Fibroblast of villous mesenchyme (primary cell): ENCODE data around the gene C1orf159. TPM values are rescaled to one million over a fixed set of nuclear protein-coding genes. Genes with fewer than 3 reads are reported as not detected.

Experiments used
- DNase-seq: peaks from one replicate; pipeline ENCODE4 v3.0.0-alpha.2; 2010; ENCODE audit warnings: low read depth
- H3K4me3 ChIP-seq: 2 replicates; pipeline ENCODE4 v1.5.1; 2011; ENCODE audit warnings: low read depth, mild to moderate bottlenecking, low read length
- total RNA-seq: library from RNA; depleted of rRNA; stranded (reverse); fragments of >200 nt; gene quantifications from 2 replicates; pipeline ENCODE4 v1.2.3, GENCODE V29; 2012
- TF ChIP-seq, protein P1 (sequence below): IDR thresholded peaks from 2 replicates; pipeline ENCODE4 v1.5.1; 2012; ENCODE audit warnings: low read depth, mild to moderate bottlenecking, low read length; ENCODE audit not compliant: insufficient read depth

Gene C1orf159
- total RNA-seq, 1 donor = 6.5 TPM

DNA sequence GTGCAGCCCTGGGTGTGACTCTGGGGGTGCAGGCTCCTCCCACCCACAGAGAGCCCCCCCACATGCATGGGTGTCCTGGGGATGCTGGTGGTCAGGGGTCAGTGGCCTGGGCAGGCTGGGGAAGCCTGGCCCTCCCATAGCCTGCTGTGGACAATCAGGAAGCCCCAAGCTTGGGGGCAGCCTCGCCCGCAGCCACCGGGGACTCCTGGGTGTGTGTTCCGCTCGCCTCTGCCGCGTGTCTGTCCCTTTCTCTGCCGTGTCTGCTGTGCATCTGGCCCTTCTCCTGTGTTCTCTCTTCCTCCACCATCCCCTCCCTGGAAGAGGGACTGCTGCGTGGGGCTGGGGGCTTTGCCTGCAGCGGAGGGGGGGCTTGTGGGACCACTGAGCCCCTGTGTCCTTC is 73.1 kb downstream of the C1orf159 start:
- no peak overlapping the region for H3K4me3 ChIP-seq
- DNase-seq = no peak
- TF ChIP-seq, protein P1, sequence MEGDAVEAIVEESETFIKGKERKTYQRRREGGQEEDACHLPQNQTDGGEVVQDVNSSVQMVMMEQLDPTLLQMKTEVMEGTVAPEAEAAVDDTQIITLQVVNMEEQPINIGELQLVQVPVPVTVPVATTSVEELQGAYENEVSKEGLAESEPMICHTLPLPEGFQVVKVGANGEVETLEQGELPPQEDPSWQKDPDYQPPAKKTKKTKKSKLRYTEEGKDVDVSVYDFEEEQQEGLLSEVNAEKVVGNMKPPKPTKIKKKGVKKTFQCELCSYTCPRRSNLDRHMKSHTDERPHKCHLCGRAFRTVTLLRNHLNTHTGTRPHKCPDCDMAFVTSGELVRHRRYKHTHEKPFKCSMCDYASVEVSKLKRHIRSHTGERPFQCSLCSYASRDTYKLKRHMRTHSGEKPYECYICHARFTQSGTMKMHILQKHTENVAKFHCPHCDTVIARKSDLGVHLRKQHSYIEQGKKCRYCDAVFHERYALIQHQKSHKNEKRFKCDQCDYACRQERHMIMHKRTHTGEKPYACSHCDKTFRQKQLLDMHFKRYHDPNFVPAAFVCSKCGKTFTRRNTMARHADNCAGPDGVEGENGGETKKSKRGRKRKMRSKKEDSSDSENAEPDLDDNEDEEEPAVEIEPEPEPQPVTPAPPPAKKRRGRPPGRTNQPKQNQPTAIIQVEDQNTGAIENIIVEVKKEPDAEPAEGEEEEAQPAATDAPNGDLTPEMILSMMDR = no peak

DNA sequence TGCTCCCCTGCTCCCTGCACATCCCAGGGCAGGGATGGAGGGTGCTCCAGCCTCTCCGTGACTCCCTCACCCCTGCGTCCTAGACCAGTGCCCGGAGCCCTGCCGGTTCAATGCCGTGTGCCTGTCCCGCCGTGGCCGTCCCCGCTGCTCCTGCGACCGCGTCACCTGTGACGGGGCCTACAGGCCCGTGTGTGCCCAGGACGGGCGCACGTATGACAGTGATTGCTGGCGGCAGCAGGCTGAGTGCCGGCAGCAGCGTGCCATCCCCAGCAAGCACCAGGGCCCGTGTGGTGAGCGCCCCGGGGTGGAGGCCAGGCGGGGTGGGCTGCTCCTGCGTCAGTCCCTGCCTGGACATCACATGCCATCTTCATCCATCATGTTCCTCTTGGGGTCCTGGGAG is 74.0 kb downstream of the C1orf159 start:
- no peak overlapping the region for H3K4me3 ChIP-seq
- TF ChIP-seq, protein P1 = no peak
- no peak for DNase-seq

DNA sequence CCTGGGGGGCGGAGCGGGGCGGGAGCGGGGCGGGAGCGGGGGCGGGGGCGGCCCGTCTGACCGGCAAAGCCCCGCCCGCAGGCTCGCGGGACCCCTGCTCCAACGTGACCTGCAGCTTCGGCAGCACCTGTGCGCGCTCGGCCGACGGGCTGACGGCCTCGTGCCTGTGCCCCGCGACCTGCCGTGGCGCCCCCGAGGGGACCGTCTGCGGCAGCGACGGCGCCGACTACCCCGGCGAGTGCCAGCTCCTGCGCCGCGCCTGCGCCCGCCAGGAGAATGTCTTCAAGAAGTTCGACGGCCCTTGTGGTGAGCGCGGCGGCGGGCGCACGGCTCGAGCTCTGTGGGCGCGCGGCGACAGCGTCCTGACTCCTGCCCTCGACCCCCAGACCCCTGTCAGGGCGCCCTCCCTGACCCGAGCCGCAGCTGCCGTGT is 74.8 kb downstream of the C1orf159 start:
- DNase-seq = no peak
- TF ChIP-seq, protein P1 = no peak
- no peak overlapping the region for H3K4me3 ChIP-seq

DNA sequence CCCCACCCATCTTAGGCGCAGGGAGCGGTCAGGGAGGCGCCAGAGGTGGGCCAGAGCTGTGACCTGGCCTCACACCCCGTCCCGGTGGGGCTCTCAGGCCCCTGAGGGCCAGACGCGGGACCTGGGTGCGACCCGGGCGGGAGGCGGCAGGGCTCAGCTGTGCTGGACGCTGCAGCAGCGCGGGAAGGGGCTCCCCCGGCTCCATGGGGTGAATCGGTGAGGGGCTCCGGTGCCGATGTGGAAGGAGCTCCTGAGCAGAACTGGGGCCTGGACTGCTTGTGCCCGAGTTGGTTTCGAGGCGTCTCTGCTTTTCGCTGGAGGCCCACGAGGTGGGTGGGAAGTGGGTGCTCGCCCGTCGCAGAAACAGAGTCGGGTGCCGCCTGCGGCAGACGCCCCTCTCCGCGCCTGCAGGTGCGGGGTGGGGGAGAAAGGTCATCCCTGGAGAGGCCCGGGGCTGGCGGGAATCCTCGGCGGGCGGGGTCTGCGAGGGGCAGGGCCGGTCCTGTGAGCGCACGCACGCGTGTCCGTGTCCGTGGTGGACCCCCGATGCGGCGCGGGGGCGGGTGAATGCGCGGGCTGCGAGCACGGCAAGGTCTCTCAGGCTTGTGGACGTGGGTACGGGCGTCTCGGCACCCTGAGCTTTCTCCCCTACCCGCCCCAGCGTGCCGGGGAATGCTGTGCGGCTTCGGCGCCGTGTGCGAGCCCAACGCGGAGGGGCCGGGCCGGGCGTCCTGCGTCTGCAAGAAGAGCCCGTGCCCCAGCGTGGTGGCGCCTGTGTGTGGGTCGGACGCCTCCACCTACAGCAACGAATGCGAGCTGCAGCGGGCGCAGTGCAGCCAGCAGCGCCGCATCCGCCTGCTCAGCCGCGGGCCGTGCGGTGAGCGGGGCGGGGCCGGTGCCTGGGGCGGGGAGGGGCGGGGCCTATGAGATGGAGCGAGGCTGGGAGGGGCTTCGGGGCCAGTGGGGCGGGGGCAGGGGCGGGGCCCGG is 75.6 kb downstream of the C1orf159 start:
- H3K4me3 ChIP-seq = peak overlapping the region; percentile 49
- TF ChIP-seq, protein P1 = peak; percentile 18
- DNase-seq = peak; percentile 89

DNA sequence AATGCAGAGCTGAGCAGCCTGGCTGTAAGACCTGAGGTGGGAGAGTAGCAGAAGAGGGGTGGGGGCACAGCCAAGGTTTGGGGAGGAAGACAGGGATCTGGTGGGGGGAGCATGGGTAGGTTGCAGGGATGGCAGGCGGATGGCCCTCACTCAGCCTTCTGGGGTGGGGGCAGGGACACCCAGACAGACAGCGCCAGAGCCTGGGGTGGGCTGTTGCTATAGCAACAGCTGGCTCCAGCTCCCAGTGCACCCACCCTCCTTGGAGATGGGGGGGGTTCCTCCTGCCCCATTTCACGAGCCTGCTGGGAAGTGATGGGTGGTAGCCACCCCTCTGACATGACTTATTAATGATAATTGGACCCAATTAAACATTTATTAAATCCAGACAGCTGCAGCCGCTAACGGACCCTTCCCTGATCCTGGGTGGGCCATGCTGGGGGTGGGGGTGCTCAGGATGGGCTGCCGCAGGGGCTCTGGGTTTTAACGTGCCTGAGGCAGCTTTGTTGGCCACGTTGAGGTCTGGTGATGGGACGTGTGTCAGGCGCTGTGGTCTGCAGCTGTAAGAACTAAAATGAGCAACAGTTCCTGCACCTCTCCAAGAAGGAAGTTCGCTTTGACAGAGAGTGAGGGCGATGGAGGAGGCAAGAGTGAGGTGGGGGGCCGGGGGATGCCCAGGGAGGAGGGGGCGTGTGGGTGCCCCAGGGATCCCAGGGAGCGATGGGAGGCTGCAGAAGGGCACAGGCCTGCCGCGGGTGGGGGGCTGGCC is 76.6 kb downstream of the C1orf159 start:
- TF ChIP-seq, protein P1 = no peak
- H3K4me3 ChIP-seq = no peak overlapping the region
- DNase-seq = no peak

DNA sequence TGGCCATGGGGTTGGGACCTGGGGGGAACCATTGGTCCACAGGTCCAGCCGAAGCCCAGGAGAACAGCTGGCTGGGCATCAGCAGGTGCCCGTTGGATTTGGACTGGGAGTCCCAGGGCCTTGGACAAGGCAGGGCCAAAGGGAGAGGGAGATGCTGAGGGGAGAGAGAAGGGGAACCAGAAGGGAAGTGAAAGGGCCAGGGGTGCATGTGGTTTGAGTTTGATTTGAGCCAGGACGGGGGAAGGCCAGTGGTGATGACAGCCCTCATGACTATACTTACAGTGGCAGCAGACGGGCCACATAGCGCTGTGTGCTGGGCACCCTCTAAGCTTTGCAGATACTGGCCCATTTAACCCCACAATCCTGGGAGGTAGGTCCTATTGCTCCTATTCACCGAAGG is 77.2 kb downstream of the C1orf159 start:
- no peak for DNase-seq
- TF ChIP-seq, protein P1 = no peak
- H3K4me3 ChIP-seq = no peak overlapping the region
